Measurements from ENCODE around the gene TH.

GRCh38 chr11:2169626-2170570 lies 1.7 kb downstream of the TH start:
- TF ChIP-seq, protein P1, sequence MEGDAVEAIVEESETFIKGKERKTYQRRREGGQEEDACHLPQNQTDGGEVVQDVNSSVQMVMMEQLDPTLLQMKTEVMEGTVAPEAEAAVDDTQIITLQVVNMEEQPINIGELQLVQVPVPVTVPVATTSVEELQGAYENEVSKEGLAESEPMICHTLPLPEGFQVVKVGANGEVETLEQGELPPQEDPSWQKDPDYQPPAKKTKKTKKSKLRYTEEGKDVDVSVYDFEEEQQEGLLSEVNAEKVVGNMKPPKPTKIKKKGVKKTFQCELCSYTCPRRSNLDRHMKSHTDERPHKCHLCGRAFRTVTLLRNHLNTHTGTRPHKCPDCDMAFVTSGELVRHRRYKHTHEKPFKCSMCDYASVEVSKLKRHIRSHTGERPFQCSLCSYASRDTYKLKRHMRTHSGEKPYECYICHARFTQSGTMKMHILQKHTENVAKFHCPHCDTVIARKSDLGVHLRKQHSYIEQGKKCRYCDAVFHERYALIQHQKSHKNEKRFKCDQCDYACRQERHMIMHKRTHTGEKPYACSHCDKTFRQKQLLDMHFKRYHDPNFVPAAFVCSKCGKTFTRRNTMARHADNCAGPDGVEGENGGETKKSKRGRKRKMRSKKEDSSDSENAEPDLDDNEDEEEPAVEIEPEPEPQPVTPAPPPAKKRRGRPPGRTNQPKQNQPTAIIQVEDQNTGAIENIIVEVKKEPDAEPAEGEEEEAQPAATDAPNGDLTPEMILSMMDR (IDR thresholded peaks at IDR 0.05), result no peak
- TF ChIP-seq EP300 (IDR thresholded peaks at IDR 0.05), result no peak
- TF ChIP-seq POLR2A (IDR thresholded peaks at IDR 0.05), result no peak
- TF ChIP-seq POLR2AphosphoS5 (IDR thresholded peaks at IDR 0.05), result no peak

Data from suprapubic skin (tissue), 4 donors.